DOHH2 (cell line): Measurements from ENCODE around the gene NLRP1.

Experiments used
- EZH2phosphoT487 ChIP-seq: fragments of 200-600 bp; sonication (generic); IDR thresholded peaks from 2 replicates; pipeline ENCODE4 v1.6.1; 2017; ENCODE audit warnings: borderline replicate concordance, mild to moderate bottlenecking, antibody characterized with exemption, low read length, moderate library complexity, mixed read lengths
- TF ChIP-seq, protein P1 (sequence below): fragments of 200-600 bp; sonication (generic); IDR thresholded peaks from one replicate; pipeline ENCODE4 v1.5.1; 2014; ENCODE audit warnings: antibody characterized with exemption, mild to moderate bottlenecking, low read depth, low read length; ENCODE audit not compliant: poor library complexity, severe bottlenecking

DNA sequence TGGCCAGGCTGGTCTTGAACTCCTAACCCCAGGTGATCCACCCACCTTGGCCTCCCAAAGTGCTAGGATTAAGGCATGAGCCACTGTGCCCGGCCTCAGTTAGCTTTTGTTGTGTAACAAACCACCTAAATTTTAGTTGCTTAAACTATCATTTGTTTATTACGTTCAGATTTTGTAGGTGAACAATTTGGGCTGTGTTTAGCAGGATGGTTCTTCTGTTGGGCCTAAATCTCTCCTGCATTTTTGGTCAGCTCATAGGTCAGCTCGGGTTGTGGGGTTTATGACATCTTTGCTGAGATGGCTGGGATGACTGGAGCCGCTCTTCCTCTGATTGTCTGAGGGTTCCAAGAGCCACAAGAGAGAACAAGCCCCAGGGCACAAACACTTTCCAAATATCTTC is 21.1 kb upstream of the NLRP1 start:
- TF ChIP-seq, protein P1, sequence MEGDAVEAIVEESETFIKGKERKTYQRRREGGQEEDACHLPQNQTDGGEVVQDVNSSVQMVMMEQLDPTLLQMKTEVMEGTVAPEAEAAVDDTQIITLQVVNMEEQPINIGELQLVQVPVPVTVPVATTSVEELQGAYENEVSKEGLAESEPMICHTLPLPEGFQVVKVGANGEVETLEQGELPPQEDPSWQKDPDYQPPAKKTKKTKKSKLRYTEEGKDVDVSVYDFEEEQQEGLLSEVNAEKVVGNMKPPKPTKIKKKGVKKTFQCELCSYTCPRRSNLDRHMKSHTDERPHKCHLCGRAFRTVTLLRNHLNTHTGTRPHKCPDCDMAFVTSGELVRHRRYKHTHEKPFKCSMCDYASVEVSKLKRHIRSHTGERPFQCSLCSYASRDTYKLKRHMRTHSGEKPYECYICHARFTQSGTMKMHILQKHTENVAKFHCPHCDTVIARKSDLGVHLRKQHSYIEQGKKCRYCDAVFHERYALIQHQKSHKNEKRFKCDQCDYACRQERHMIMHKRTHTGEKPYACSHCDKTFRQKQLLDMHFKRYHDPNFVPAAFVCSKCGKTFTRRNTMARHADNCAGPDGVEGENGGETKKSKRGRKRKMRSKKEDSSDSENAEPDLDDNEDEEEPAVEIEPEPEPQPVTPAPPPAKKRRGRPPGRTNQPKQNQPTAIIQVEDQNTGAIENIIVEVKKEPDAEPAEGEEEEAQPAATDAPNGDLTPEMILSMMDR: no peak
- TF ChIP-seq EZH2phosphoT487: no peak
